Liver (tissue), 3 donors: ENCODE measurements around the gene CHTOP.

Experiments used
- CTCF ChIP-seq: fragments of 150-350 bp; IDR thresholded peaks from 2 replicates; pipeline ENCODE4 v1.5.1; 2017; ENCODE audit warnings: improper control_type of control experiment, low read depth, low read length; ENCODE audit not compliant: missing input control
- GABPA ChIP-seq, 2 donors: IDR thresholded peaks in 1 of 2; conservative IDR thresholded peaks in 1 of 2; 2 replicates each; pipeline ENCODE4 v1.6.1; 2016; ENCODE audit warnings: antibody characterized with exemption in 2 of 2, mild to moderate bottlenecking in 1 of 2, moderate library complexity in 1 of 2
- HNF4A ChIP-seq, 2 donors: conservative IDR thresholded peaks; 2 replicates each; pipeline ENCODE4 v1.6.1; 2016; ENCODE audit warnings: antibody characterized with exemption in 2 of 2, mild to moderate bottlenecking in 2 of 2
- HNF4G ChIP-seq: IDR thresholded peaks from 2 replicates; pipeline ENCODE4 v1.6.1; 2016; ENCODE audit warnings: antibody characterized with exemption
- RAD21 ChIP-seq, 2 donors: IDR thresholded peaks; 2 replicates each; pipeline ENCODE4 v1.6.1; 2016; ENCODE audit warnings: antibody characterized with exemption in 2 of 2, mild to moderate bottlenecking in 2 of 2
- SP1 ChIP-seq: IDR thresholded peaks from 2 replicates; pipeline ENCODE4 v1.6.1; 2018; ENCODE audit warnings: antibody characterized with exemption, mild to moderate bottlenecking
- donor health status: healthy.
- donor health status: healthy.

- no peak for TF ChIP-seq CTCF
- TF ChIP-seq HNF4G = no peak
- no peak for TF ChIP-seq SP1
- no peak for TF ChIP-seq RAD21 (IDR thresholded peaks at IDR 0.05)
- no peak for TF ChIP-seq GABPA (IDR thresholded peaks at IDR 0.05 in 1 of 2, conservative IDR thresholded peaks at IDR 0.05 in 1 of 2)
- no peak for TF ChIP-seq HNF4A (conservative IDR thresholded peaks at IDR 0.05)
These were observed 8.8 kb upstream of the CHTOP start for GRCh38 chr1:153624965-153625611.
